Endothelial cell of umbilical vein (primary cell): ENCODE measurements around the gene ZYX. TPM values are rescaled to one million over a fixed set of nuclear protein-coding genes. Genes with fewer than 3 reads are reported as not detected.
A peak's percentile ranks its signal among the peaks of the same experiment; 100 is the strongest.

Experiments used
- BruUV-seq: library from RNA; stranded (reverse); fragments of 400-500 nt; replicated peaks from 2 replicates; lab custom pipeline; 2021; lab: Mats Ljungman, UMichigan
- CTCF ChIA-PET: fragments of 300-600, 350-600 bp; sonication (Branson Sonifier 250); formaldehyde crosslinking; loops from one replicate; lab custom pipeline; 2021; ENCODE audit warnings: antibody characterized with exemption, inconsistent platforms; lab: Charles Lee
- POLR2A ChIA-PET: fragments of 300-600, 350-600 bp; sonication (Branson Sonifier 250); formaldehyde crosslinking; loops from one replicate; lab custom pipeline; 2021; ENCODE audit warnings: antibody characterized with exemption, inconsistent platforms; lab: Charles Lee
- DNase-seq: peaks from one replicate; pipeline ENCODE4 v3.0.0-alpha.2; 2011; ENCODE audit warnings: low read depth, low spot score
- FAIRE-seq: peaks from 2 replicates; lab custom pipeline; 2011; peaks lifted over from hg19 to GRCh38; lab: Jason Lieb, UNC
- H2AFZ ChIP-seq: 2 replicates; pipeline ENCODE4 v1.6.0; 2012; ENCODE audit warnings: low read depth, low read length, control low read depth, inconsistent platforms
- H3K27ac ChIP-seq: 2 replicates; pipeline ENCODE4 v1.5.1; 2011; ENCODE audit warnings: low read depth, mild to moderate bottlenecking, control low read depth, low read length, moderate library complexity; ENCODE audit not compliant: insufficient read depth
- H3K27me3 ChIP-seq, 2 experiments: 2 replicates each; pipeline versions ENCODE4 v1.6.0 to v1.6.1; 2011; ENCODE audit warnings: low read length in 2 of 2, mixed read lengths in 1 of 2; ENCODE audit not compliant: control insufficient read depth in 2 of 2, insufficient read depth in 2 of 2
- H3K36me3 ChIP-seq, 2 experiments: 2 replicates in 1 of 2; 3 replicates in 1 of 2; pipeline ENCODE4 v1.5.1; 2011; ENCODE audit warnings: low read length in 2 of 2, mild to moderate bottlenecking in 1 of 2, moderate library complexity in 1 of 2; ENCODE audit not compliant: control insufficient read depth in 2 of 2, insufficient read depth in 2 of 2; ENCODE audit errors: extremely low read depth in 1 of 2
- H3K4me1 ChIP-seq: 3 replicates; pipeline ENCODE4 v1.5.1; 2011; ENCODE audit warnings: mild to moderate bottlenecking, low read length; ENCODE audit not compliant: control insufficient read depth, insufficient read depth; ENCODE audit errors: extremely low read depth
- H3K4me2 ChIP-seq: 2 replicates; pipeline ENCODE4 v1.6.1; 2011; ENCODE audit warnings: low read length, control low read depth, mixed read lengths; ENCODE audit not compliant: insufficient read depth
- H3K4me3 ChIP-seq, 3 experiments: fragments of 200-600 bp in 1 of 3; sonication (generic), shearing (Covaris generic) in 1 of 3; replicated peaks in 1 of 3; 2 replicates each; pipeline ENCODE4 v1.5.1; 2011 to 2016; ENCODE audit warnings: control low read depth in 3 of 3, low read length in 3 of 3, mild to moderate bottlenecking in 2 of 3, inconsistent platforms in 1 of 3, low read depth in 1 of 3, moderate library complexity in 1 of 3; ENCODE audit not compliant: insufficient read depth in 1 of 3
- H3K79me2 ChIP-seq: 2 replicates; pipeline ENCODE4 v1.6.0; 2012; ENCODE audit warnings: low read length, inconsistent platforms; ENCODE audit not compliant: control insufficient read depth, insufficient read depth
- H3K9ac ChIP-seq: replicated peaks from 2 replicates; pipeline ENCODE3; 2011; ENCODE audit warnings: low read length, control low read depth; ENCODE audit not compliant: insufficient read depth; ENCODE audit errors: extremely low read depth
- H3K9me1 ChIP-seq: replicated peaks from 3 replicates; pipeline ENCODE4 v1.6.0; 2011; ENCODE audit warnings: mild to moderate bottlenecking, low read length; ENCODE audit not compliant: control insufficient read depth, insufficient read depth; ENCODE audit errors: extremely low read depth
- H3K9me3 ChIP-seq: replicated peaks from 2 replicates; pipeline ENCODE4 v1.5.1; 2012; ENCODE audit warnings: low read length, inconsistent platforms; ENCODE audit not compliant: control insufficient read depth, insufficient read depth
- H4K20me1 ChIP-seq: replicated peaks from 2 replicates; pipeline ENCODE3; 2011; ENCODE audit warnings: mild to moderate bottlenecking, low read length; ENCODE audit not compliant: control insufficient read depth, insufficient read depth; ENCODE audit errors: extremely low read depth
- EZH2 ChIP-seq: IDR thresholded peaks from 2 replicates; pipeline ENCODE4 v1.6.1; 2012; ENCODE audit warnings: borderline replicate concordance, low read depth, mild to moderate bottlenecking, moderate library complexity, low read length, inconsistent platforms; ENCODE audit not compliant: severe bottlenecking
- FOS ChIP-seq: IDR thresholded peaks from 2 replicates; pipeline ENCODE4 v1.6.1; 2011; ENCODE audit warnings: mild to moderate bottlenecking, low read length, moderate library complexity, borderline replicate concordance; ENCODE audit not compliant: insufficient read depth
- GATA2 ChIP-seq: IDR thresholded peaks from 2 replicates; pipeline ENCODE4 v1.7.0; 2011; ENCODE audit warnings: low read depth, mild to moderate bottlenecking, moderate library complexity, mixed read lengths, low read length; ENCODE audit not compliant: insufficient read length, insufficient read depth
- JUN ChIP-seq: IDR thresholded peaks from 2 replicates; pipeline ENCODE4 v1.6.1; 2011; ENCODE audit warnings: borderline replicate concordance, low read depth; ENCODE audit not compliant: insufficient read length, insufficient read depth
- MYC ChIP-seq: IDR thresholded peaks from one replicate; pipeline ENCODE4 v1.6.1; 2011; ENCODE audit warnings: mild to moderate bottlenecking, low read depth, low read length
- POLR2A ChIP-seq: IDR thresholded peaks from 2 replicates; pipeline ENCODE4 v1.6.1; 2012; ENCODE audit warnings: low read depth, mild to moderate bottlenecking, control low read depth, low read length
- POLR2AphosphoS5 ChIP-seq: IDR thresholded peaks from 2 replicates; pipeline ENCODE4 v1.6.1; 2012; ENCODE audit warnings: low read depth, mild to moderate bottlenecking, control low read depth, low read length, moderate library complexity; ENCODE audit not compliant: insufficient read depth
- dilution Hi-C: fragments of 300-500 bp; cut with MboI; formaldehyde crosslinking; loops from one replicate; pipeline ENCODE4 v1.15.0; 2019; ENCODE audit warnings: low sequenced_read_pairs; ENCODE audit not compliant: extremely low pct_ligation_motif_present
- intact Hi-C: fragments of 100-400 bp; cut with micrococcal nuclease; formaldehyde crosslinking; loops from one replicate; pipeline ENCODE4 v1.10.0; 2022
- polyA plus RNA-seq, 4 experiments: library from polyadenylated mRNA; depleted of rRNA in 3 of 4; stranded (reverse) in 3 of 4; unstranded in 1 of 4; fragments of >200 nt; gene quantifications; 2 replicates each; pipeline versions ENCODE4 v1.2.1 to v1.2.3, GENCODE V29; 2011 to 2012; ENCODE audit warnings: missing spikeins in 1 of 4
- total RNA-seq: library from RNA; stranded (reverse); gene quantifications from 2 replicates; pipeline ENCODE4 v1.2.3, GENCODE V29; 2021
- TF ChIP-seq, protein P1 (sequence below): IDR thresholded peaks from 2 replicates; pipeline ENCODE4 v1.6.1; 2011; ENCODE audit not compliant: insufficient read depth, insufficient read length
- TF ChIP-seq, protein P2 (sequence below), 2 donors: IDR thresholded peaks; 1 replicate in 1 of 2; 2 replicates in 1 of 2; pipeline ENCODE4 v1.5.1; 2011; ENCODE audit warnings: low read length in 2 of 2, mild to moderate bottlenecking in 2 of 2, moderate library complexity in 2 of 2, control low read depth in 1 of 2, inconsistent platforms in 1 of 2, low read depth in 1 of 2; ENCODE audit not compliant: insufficient read depth in 1 of 2; ENCODE audit errors: extremely low read depth in 1 of 2

The ZYX gene
- total and polyA plus RNA-seq, 2 donors (not counting 3 experiments of a cell fraction or from before 2014, with no cell fraction given), result 196 to 545 TPM

DNA sequence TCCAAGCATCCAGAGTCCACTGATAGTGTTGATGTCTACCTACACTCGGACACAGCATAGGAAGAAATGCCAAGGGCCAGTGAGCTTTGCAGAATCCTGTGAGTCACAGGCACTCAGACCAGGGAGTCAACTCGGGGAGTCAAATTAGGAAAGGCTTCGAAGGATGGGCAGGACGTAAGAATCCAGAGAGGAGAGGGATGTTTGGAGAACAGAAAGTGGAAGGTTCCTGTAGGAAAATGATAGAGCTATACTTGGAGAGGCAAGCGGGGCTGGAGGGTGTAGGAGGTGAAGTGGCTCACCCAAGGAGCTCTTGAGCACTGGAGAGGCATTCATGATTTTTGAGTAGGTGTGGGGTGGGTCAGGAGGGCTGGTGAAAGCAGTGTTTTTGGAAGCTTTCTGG lies 3.0 kb downstream of the ZYX start:
- H4K20me1 ChIP-seq, result no peaks in the 10 kb centered on the region
- ChIA-PET CTCF (interaction anchor here (0.6 to 2.2 kb wide), 9 partner anchors 9 to 353 kb away, joined by 3 to 11 read pairs (median 4); no protein-coding TSS in a partner anchor), POLR2A (interaction anchor here (0.9 to 1.7 kb wide), 9 partner anchors 9 to 144 kb away, joined by 3 to 10 read pairs (median 3); partner anchors contain the start of gene CASP2)
- BruUV-seq, result no TSS peak
- peaks cover 66% of the 10 kb centered on the region for H3K4me1 ChIP-seq
- H2AFZ ChIP-seq, result no peak overlapping the region
- peak overlapping the region; percentile 43 for H3K9ac ChIP-seq
- peak; percentile 86 for FAIRE-seq
- H3K9me1 ChIP-seq, result no peaks in the 10 kb centered on the region
- no peaks in the 10 kb centered on the region for H3K9me3 ChIP-seq
- H3K4me2 ChIP-seq, result peak overlapping the region; percentile 74
- H3K27ac ChIP-seq, result peak overlapping the region; percentile 11
- intact Hi-C loops, result loop anchor here (5.0 kb wide), 1 partner anchor 113 kb away; no protein-coding TSS in a partner anchor
- peak overlapping the region in 2 of 3 experiments; percentile 16 to 76 for H3K4me3 ChIP-seq
- peaks cover 13 to 24% of the 10 kb centered on the region in 2 experiments for H3K36me3 ChIP-seq
- dilution Hi-C loops, result loop anchor here (25.0 kb wide), 1 partner anchor 128 kb away; no protein-coding TSS in a partner anchor
- no peak for TF ChIP-seq EZH2
- no peak for TF ChIP-seq POLR2A
- TF ChIP-seq POLR2AphosphoS5, result no peak
- TF ChIP-seq GATA2, result no peak
- TF ChIP-seq, protein P1, sequence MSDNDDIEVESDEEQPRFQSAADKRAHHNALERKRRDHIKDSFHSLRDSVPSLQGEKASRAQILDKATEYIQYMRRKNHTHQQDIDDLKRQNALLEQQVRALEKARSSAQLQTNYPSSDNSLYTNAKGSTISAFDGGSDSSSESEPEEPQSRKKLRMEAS, result no peak
- no peak for TF ChIP-seq MYC
- TF ChIP-seq JUN, result no peak
- TF ChIP-seq FOS, result no peak
- TF ChIP-seq, protein P2, sequence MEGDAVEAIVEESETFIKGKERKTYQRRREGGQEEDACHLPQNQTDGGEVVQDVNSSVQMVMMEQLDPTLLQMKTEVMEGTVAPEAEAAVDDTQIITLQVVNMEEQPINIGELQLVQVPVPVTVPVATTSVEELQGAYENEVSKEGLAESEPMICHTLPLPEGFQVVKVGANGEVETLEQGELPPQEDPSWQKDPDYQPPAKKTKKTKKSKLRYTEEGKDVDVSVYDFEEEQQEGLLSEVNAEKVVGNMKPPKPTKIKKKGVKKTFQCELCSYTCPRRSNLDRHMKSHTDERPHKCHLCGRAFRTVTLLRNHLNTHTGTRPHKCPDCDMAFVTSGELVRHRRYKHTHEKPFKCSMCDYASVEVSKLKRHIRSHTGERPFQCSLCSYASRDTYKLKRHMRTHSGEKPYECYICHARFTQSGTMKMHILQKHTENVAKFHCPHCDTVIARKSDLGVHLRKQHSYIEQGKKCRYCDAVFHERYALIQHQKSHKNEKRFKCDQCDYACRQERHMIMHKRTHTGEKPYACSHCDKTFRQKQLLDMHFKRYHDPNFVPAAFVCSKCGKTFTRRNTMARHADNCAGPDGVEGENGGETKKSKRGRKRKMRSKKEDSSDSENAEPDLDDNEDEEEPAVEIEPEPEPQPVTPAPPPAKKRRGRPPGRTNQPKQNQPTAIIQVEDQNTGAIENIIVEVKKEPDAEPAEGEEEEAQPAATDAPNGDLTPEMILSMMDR (IDR thresholded peaks at IDR 0.05; ENCODE audit: extremely low read depth in 1 of 2, insufficient read depth in 1 of 2, low read depth in 1 of 2, low read length in 2 of 2), result no peak
- no peak for DNase-seq
- H3K79me2 ChIP-seq, result peaks cover 92% of the 10 kb centered on the region
- H3K27me3 ChIP-seq, result no peaks in the 10 kb centered on the region
